HepG2 (cell line): ENCODE results near the gene ATOSB. TPM values are rescaled to one million over a fixed set of nuclear protein-coding genes. Genes with fewer than 3 reads are reported as not detected.

Experiments
- CBX1 ChIP-seq: IDR thresholded peaks from one replicate; pipeline ENCODE4 v1.6.1; 2016; ENCODE audit warnings: antibody characterized with exemption, low read depth
- FOSL1 ChIP-seq: sonication (generic); formaldehyde crosslinking; IDR thresholded peaks from 2 replicates; pipeline ENCODE4 v1.9.0; 2021; ENCODE audit warnings: missing genetic modification reagents, borderline replicate concordance
- KAT7 ChIP-seq: IDR thresholded peaks from 2 replicates; pipeline ENCODE4 v1.6.1; 2018; ENCODE audit warnings: borderline replicate concordance, missing compliant biosample characterization
- NRL ChIP-seq: sonication (generic); formaldehyde crosslinking; IDR thresholded peaks from 2 replicates; pipeline ENCODE4 v1.5.0; 2020; ENCODE audit warnings: missing genetic modification reagents, mild to moderate bottlenecking, moderate library complexity, borderline replicate concordance
- RFX1 ChIP-seq: fragments of 450-650 bp; IDR thresholded peaks from 2 replicates; pipeline ENCODE4 v1.6.1; 2017
- SMAD1 ChIP-seq: sonication (generic); formaldehyde crosslinking; IDR thresholded peaks from 2 replicates; pipeline ENCODE4 v1.4.0; 2020; ENCODE audit warnings: missing genetic modification reagents, low read depth, mild to moderate bottlenecking, borderline replicate concordance
- ZBTB3 ChIP-seq: sonication (generic); formaldehyde crosslinking; IDR thresholded peaks from 2 replicates; pipeline ENCODE4 v1.4.0; 2020; ENCODE audit warnings: low read depth, mild to moderate bottlenecking, moderate library complexity, missing genetic modification reagents, borderline replicate concordance
- ZMYM4 ChIP-seq: sonication (generic); formaldehyde crosslinking; IDR thresholded peaks from 2 replicates; pipeline ENCODE4 v1.8.1; 2023; ENCODE audit warnings: mild to moderate bottlenecking, missing genetic modification reagents
- ZNF354B ChIP-seq: sonication (generic); formaldehyde crosslinking; IDR thresholded peaks from 2 replicates; pipeline ENCODE4 v1.8.0; 2022; ENCODE audit warnings: mild to moderate bottlenecking, missing genetic modification reagents
- polyA plus RNA-seq, 8 experiments: library from polyadenylated mRNA; depleted of rRNA in 3 of 8; stranded (reverse) in 7 of 8; unstranded in 1 of 8; fragments of >200 nt; fragmentation: Illumina TruSeq in 4 of 8; extraction: Trizol in 4 of 8; gene quantifications; 2 replicates each; pipeline versions ENCODE4 v1.2.1 to v1.2.3, GENCODE V29; 2011 to 2016; ENCODE audit warnings: low read depth in 4 of 8, missing spikeins in 1 of 8, mixed read lengths in 1 of 8; ENCODE audit not compliant: insufficient read depth in 1 of 8
- total RNA-seq, 5 experiments: library from RNA; depleted of rRNA; stranded (reverse); fragments of >200 nt; fragmentation: Illumina TruSeq; extraction: Trizol; gene quantifications; 2 replicates each; pipeline ENCODE4 v1.2.3, GENCODE V29; 2016; ENCODE audit warnings: low read depth in 1 of 5
- TF ChIP-seq, protein P1 (sequence below): sonication (generic); formaldehyde crosslinking; IDR thresholded peaks from 2 replicates; pipeline ENCODE4 v1.8.1; 2023; ENCODE audit warnings: mild to moderate bottlenecking, missing genetic modification reagents, borderline replicate concordance
- TF ChIP-seq, protein P2 (sequence below): sonication (generic); formaldehyde crosslinking; IDR thresholded peaks from 2 replicates; pipeline ENCODE4 v1.4.0; 2020; ENCODE audit warnings: missing genetic modification reagents
- TF ChIP-seq, protein P3 (sequence below): sonication (generic); formaldehyde crosslinking; IDR thresholded peaks from 2 replicates; pipeline ENCODE4 v1.5.0; 2020; ENCODE audit warnings: missing genetic modification reagents
- TF ChIP-seq, protein P4 (sequence below): sonication (generic); formaldehyde crosslinking; IDR thresholded peaks from 2 replicates; pipeline ENCODE4 v1.5.1; 2020; ENCODE audit warnings: mild to moderate bottlenecking, missing genetic modification reagents
- TF ChIP-seq, protein P5 (sequence below): sonication (generic); formaldehyde crosslinking; IDR thresholded peaks from 2 replicates; pipeline ENCODE4 v1.4.0; 2020; ENCODE audit warnings: missing genetic modification reagents, mild to moderate bottlenecking, borderline replicate concordance
- TF ChIP-seq, protein P6 (sequence below): sonication (generic); formaldehyde crosslinking; IDR thresholded peaks from 2 replicates; pipeline ENCODE4; 2020; ENCODE audit warnings: missing genetic modification reagents, mild to moderate bottlenecking, borderline replicate concordance
- TF ChIP-seq, protein P7 (sequence below): sonication (generic); formaldehyde crosslinking; IDR thresholded peaks from 2 replicates; pipeline ENCODE4 v1.9.0; 2021; ENCODE audit warnings: missing genetic modification reagents, borderline replicate concordance

The ATOSB gene
- total and polyA plus RNA-seq, 2 of the 13 experiments (the other 11 are each of a cell fraction or from before 2014, with no cell fraction given), result 1.9 to 6.4 TPM

DNA sequence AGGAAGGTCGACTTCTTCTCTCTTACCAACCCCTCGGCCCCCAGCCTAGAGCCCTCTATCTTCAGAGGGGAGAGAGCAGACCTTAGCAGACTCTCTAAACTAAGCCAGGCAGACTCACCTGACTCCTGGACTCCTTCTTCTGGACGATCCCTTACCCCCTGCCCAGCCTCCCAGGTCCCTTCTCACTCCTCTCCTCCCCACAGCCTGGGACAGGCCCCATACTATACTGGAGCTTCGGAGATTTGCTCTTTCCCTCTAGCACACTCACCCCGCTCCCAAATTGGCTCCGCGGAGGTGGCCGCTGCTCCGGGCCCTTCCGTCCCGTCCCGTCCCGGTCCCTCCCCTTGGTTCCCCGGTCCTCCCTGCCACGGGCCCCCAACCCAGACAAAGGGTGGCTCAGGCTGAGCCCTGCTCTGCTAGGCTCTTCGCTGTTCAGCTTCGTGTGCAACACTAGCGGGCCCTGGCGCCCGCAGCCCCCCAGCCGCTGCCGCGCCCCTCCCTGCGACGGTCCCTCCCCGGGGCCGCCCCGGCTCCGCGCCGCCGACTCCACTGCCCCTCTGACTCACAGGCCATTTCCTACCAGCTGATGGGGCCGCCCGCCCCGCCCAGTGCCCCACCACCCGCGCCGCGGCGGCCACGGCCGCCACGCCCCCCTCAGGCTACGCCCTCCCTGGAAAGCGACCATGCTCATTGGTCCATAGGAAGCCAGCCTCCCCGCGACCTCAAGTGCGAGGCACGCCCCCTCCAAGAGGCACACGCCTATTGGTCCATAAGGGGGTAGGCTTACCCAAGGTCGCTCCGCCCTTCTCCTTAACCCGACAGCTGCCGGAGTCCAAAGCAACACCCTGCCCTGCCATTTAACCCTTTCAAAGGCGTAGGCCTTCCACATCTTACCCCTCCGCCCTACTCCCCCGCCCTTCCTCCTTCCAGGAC is 4.4 kb downstream of the ATOSB start (continued):
- TF ChIP-seq ZMYM4 (CRISPR knock-in tag) (peak; percentile 28; the same call in 1 of the 2 replicates), ZNF354B (CRISPR knock-in tag) (no peak), NRL (no peak), RFX1 (no peak), CBX1 (no peak), KAT7 (CRISPR knock-in tag) (no peak), ZBTB3 (no peak), SMAD1 (CRISPR knock-in tag) (peak; percentile 46; the same call in 1 of the 2 replicates), FOSL1 (no peak)
- TF ChIP-seq, protein P1, sequence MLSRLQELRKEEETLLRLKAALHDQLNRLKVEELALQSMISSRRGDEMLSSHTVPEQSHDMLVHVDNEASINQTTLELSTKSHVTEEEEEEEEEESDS (CRISPR knock-in tag), result no peak
- TF ChIP-seq, protein P2, sequence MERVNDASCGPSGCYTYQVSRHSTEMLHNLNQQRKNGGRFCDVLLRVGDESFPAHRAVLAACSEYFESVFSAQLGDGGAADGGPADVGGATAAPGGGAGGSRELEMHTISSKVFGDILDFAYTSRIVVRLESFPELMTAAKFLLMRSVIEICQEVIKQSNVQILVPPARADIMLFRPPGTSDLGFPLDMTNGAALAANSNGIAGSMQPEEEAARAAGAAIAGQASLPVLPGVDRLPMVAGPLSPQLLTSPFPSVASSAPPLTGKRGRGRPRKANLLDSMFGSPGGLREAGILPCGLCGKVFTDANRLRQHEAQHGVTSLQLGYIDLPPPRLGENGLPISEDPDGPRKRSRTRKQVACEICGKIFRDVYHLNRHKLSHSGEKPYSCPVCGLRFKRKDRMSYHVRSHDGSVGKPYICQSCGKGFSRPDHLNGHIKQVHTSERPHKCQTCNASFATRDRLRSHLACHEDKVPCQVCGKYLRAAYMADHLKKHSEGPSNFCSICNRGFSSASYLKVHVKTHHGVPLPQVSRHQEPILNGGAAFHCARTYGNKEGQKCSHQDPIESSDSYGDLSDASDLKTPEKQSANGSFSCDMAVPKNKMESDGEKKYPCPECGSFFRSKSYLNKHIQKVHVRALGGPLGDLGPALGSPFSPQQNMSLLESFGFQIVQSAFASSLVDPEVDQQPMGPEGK (CRISPR knock-in tag), result peak; percentile 86
- TF ChIP-seq, protein P3, sequence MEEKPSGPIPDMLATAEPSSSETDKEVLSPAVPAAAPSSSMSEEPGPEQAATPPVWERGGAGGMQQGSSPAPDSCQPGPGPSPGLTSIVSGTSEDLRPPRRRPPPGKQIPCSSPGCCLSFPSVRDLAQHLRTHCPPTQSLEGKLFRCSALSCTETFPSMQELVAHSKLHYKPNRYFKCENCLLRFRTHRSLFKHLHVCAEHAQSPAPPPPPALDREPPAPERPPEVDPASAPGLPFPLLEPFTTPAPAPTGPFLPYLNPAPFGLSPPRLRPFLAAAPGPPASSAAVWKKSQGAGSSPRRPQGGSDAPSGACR (CRISPR knock-in tag), result no peak
- TF ChIP-seq, protein P4, sequence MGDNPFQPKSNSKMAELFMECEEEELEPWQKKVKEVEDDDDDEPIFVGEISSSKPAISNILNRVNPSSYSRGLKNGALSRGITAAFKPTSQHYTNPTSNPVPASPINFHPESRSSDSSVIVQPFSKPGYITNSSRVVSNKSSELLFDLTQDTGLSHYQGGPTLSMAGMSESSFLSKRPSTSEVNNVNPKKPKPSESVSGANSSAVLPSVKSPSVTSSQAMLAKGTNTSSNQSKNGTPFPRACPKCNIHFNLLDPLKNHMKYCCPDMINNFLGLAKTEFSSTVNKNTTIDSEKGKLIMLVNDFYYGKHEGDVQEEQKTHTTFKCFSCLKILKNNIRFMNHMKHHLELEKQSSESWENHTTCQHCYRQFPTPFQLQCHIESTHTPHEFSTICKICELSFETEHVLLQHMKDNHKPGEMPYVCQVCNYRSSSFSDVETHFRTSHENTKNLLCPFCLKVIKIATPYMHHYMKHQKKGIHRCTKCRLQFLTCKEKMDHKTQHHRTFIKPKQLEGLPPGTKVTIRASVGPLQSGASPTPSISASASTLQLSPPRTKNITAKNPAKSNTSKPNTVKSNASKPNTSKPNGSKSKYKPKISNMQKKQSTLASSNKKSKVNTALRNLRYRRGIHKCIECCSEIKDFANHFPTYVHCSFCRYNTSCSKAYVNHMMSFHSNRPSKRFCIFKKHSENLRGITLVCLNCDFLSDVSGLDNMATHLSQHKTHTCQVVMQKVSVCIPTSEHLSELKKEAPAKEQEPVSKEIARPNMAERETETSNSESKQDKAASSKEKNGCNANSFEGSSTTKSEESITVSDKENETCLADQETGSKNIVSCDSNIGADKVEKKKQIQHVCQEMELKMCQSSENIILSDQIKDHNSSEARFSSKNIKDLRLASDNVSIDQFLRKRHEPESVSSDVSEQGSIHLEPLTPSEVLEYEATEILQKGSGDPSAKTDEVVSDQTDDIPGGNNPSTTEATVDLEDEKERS (CRISPR knock-in tag), result no peak
- TF ChIP-seq, protein P5, sequence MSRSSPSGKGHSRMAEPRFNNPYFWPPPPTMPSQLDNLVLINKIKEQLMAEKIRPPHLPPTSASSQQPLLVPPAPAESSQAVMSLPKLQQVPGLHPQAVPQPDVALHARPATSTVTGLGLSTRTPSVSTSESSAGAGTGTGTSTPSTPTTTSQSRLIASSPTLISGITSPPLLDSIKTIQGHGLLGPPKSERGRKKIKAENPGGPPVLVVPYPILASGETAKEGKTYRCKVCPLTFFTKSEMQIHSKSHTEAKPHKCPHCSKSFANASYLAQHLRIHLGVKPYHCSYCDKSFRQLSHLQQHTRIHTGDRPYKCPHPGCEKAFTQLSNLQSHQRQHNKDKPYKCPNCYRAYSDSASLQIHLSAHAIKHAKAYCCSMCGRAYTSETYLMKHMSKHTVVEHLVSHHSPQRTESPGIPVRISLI, result no peak
- TF ChIP-seq, protein P6, sequence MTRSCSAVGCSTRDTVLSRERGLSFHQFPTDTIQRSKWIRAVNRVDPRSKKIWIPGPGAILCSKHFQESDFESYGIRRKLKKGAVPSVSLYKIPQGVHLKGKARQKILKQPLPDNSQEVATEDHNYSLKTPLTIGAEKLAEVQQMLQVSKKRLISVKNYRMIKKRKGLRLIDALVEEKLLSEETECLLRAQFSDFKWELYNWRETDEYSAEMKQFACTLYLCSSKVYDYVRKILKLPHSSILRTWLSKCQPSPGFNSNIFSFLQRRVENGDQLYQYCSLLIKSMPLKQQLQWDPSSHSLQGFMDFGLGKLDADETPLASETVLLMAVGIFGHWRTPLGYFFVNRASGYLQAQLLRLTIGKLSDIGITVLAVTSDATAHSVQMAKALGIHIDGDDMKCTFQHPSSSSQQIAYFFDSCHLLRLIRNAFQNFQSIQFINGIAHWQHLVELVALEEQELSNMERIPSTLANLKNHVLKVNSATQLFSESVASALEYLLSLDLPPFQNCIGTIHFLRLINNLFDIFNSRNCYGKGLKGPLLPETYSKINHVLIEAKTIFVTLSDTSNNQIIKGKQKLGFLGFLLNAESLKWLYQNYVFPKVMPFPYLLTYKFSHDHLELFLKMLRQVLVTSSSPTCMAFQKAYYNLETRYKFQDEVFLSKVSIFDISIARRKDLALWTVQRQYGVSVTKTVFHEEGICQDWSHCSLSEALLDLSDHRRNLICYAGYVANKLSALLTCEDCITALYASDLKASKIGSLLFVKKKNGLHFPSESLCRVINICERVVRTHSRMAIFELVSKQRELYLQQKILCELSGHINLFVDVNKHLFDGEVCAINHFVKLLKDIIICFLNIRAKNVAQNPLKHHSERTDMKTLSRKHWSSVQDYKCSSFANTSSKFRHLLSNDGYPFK (CRISPR knock-in tag), result no peak
- TF ChIP-seq, protein P7, sequence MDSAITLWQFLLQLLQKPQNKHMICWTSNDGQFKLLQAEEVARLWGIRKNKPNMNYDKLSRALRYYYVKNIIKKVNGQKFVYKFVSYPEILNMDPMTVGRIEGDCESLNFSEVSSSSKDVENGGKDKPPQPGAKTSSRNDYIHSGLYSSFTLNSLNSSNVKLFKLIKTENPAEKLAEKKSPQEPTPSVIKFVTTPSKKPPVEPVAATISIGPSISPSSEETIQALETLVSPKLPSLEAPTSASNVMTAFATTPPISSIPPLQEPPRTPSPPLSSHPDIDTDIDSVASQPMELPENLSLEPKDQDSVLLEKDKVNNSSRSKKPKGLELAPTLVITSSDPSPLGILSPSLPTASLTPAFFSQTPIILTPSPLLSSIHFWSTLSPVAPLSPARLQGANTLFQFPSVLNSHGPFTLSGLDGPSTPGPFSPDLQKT (CRISPR knock-in tag), result no peak
